RPMI7951 (cell line): Measurements from ENCODE around the gene HEATR5A. TPM values are rescaled to one million over a fixed set of nuclear protein-coding genes. Genes with fewer than 3 reads are reported as not detected.
"Not testable (repeated sequence)": the region's sequence is repeated elsewhere in the genome, so short reads cannot be mapped to it uniquely, and the experiment has no call there.

Source experiments
- DNase-seq: peaks from one replicate; pipeline ENCODE4 v3.0.0-alpha.2; 2012; ENCODE audit warnings: low read depth
- total RNA-seq: library from RNA; depleted of rRNA; stranded (reverse); fragments of >200 nt; shearing (Covaris generic); gene quantifications from 2 replicates; pipeline ENCODE4 v1.2.3, GENCODE V29; 2014

The HEATR5A gene
- total RNA-seq, 1 experiment from 2014 or later, result 19.6 TPM

GRCh38 chr14:31283578-31284252 lies 136.6 kb downstream of the HEATR5A start:
- no peak for DNase-seq

- DNase-seq, result no peak
Measured at GRCh38 chr14:31283153-31283552, 137.2 kb downstream of the HEATR5A start.

GRCh38 chr14:31280871-31281220 lies 139.5 kb downstream of the HEATR5A start:
- DNase-seq, result no peak

- DNase-seq, result no peak
Measured at GRCh38 chr14:31280132-31280870, 140.0 kb downstream of the HEATR5A start.

GRCh38 chr14:31278883-31279282 lies 141.5 kb downstream of the HEATR5A start:
- no peak for DNase-seq

- no peak for DNase-seq
Measured at GRCh38 chr14:31277085-31277484, 143.3 kb downstream of the HEATR5A start.

GRCh38 chr14:31276417-31276816 lies 143.9 kb downstream of the HEATR5A start:
- DNase-seq, result not testable (repeated sequence)

- DNase-seq, result no peak
Measured at GRCh38 chr14:31275731-31276130, 144.6 kb downstream of the HEATR5A start.

GRCh38 chr14:31271648-31272047 lies 148.7 kb downstream of the HEATR5A start:
- no peak for DNase-seq

GRCh38 chr14:31270196-31270772 lies 150.1 kb downstream of the HEATR5A start:
- no peak for DNase-seq

- DNase-seq, result no peak
Measured at GRCh38 chr14:31269634-31270195, 150.6 kb downstream of the HEATR5A start.

- peak; percentile 24 for DNase-seq
Measured at GRCh38 chr14:31268216-31268615, 152.1 kb downstream of the HEATR5A start.

GRCh38 chr14:31266437-31267331 lies 153.7 kb downstream of the HEATR5A start:
- DNase-seq, result no peak

GRCh38 chr14:31265701-31266398 lies 154.5 kb downstream of the HEATR5A start:
- no peak for DNase-seq

GRCh38 chr14:31263485-31264133 lies 156.7 kb downstream of the HEATR5A start:
- DNase-seq, result peak; percentile 87

- DNase-seq, result no peak
Measured at GRCh38 chr14:31261859-31262731, 158.3 kb downstream of the HEATR5A start.

- DNase-seq, result no peak
Measured at GRCh38 chr14:31261523-31261858, 158.9 kb downstream of the HEATR5A start.

GRCh38 chr14:31259040-31259435 lies 161.3 kb downstream of the HEATR5A start:
- not testable (repeated sequence) for DNase-seq

- DNase-seq, result no peak
Measured at GRCh38 chr14:31258427-31259039, 161.8 kb downstream of the HEATR5A start.
